HG03469 (cell line): ENCODE measurements around the gene PRLH.

Experiments used
- ATAC-seq: cut with Tn5 transposase; IDR thresholded peaks from one replicate; pipeline ENCODE4 v1.9.1; 2021; ENCODE audit warnings: mild to moderate bottlenecking, moderate library complexity, moderate number of reproducible peaks; ENCODE audit not compliant: unreplicated experiment

PRLH gene

GRCh38 chr2:237563816-237564215 lies 2.6 kb upstream of the PRLH start:
- ATAC-seq = no peak

GRCh38 chr2:237564526-237565131 lies 1.7 kb upstream of the PRLH start:
- ATAC-seq = no peak

GRCh38 chr2:237565974-237566373 lies 400 bp upstream of the PRLH start:
- no peak for ATAC-seq

DNA sequence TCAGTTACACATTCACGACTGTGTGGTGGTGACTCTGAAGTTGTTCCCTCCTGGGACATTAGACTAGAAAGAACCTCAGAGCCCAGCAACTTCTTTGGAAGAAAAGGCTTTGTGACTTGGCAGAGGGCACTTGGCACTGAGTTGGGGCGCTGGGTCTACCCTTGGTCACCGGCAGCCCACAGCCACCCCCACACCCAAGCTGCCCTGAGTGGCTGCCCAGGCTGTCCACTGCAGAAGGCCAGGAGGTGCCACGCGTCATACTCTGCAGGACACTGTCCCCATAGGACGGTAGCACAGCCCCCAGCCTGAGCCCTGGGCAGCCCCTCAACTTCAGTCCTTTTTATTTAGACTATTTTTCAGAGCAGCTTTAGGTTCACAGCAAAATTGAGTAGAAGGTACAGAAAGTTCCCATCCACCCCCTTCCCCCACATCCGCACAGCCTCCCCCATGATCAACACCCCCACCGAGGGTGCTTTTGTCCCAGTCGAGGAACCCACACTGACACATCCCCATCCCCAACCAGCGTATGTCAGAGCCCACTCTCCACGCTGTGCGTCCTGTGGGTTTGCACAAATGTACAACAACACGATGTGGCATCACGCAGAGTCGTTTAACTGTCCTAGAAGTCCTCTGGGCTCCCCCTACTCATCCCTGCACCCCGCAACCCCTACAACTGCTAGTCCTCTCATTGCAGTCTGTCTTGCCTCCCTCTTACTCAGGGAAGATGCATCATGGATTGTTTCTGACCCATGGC lies 1.1 kb downstream of the PRLH start:
- ATAC-seq = no peak

GRCh38 chr2:237568121-237568660 lies 1.8 kb downstream of the PRLH start:
- ATAC-seq = no peak

DNA sequence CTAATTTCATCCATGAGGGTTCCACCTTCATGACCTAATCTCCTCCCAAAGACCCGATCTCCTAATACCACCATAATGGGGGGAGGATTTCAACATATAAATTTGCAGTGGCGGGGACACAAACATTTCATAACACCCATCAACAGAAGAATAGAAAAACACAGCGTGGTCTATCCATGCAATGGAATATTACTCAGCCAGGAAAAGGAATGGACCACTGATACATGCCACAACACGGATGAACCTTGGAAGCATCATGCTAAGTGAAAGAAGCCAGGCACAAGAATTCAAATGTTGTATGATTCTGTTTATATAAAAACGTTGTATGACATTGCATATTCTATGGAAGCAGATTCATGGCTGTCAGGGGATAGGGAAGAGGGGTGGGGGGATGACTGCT lies 2.7 kb downstream of the PRLH start:
- ATAC-seq = no peak

DNA sequence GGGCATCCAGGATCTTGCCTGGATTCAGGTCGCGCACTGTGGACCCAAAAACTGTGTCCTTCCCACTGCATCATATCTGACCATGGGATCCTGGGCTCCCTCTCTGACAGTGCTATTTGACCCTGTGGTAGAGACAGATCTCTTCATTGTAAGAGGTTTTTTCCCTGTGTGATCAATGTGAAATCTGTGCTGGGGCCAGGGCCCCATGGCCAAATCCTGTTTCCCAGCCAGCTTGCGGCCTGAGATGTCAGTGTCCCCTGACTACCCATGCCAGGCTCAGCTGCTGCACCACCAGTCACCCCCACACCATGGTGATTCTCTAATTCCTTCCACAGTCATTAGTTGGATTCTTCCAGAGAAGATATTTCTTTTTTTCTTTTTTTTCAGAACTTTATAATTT lies 3.5 kb downstream of the PRLH start:
- ATAC-seq = no peak

GRCh38 chr2:237570776-237571335 lies 4.5 kb downstream of the PRLH start:
- no peak for ATAC-seq

DNA sequence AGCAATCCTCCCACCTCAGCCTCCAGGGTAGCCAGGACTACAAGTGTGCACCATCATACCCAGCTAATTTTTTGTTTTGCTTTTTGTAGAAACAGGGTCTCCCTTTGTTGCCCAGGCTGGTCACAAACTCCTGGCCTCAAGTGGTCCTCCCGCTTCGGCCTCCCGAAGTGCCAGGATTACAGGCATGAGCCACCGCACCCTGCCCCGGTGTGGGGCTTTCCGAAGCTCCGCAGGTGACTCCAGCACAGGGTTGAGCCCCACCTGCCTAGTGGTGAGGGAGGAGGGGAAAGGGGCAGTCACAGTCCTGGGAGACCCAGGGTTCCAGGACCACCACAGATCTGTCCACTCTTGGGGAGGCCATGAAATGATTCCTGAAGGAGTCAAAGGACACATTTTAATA lies 5.2 kb downstream of the PRLH start:
- no peak for ATAC-seq

- ATAC-seq = no peak
These were observed 5.8 kb downstream of the PRLH start for GRCh38 chr2:237572021-237572741.

DNA sequence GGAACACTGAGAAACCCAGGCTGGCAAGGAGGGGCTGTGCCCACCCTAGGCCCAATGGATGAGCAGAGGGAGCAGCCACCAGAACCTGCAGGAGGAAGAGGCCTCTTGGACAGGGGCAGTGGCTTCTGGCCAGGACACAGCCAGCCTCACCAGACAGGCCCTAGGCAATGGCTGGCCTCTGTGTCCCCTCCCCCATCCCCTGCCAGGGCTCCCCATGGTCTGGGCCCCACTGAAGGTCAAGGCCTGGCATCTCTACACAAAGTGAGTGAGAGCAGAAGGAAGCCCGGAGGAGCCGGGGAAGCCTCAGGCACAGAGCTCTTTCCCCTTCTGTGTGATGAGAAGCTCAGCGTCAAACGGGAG lies 6.3 kb downstream of the PRLH start:
- ATAC-seq = no peak

DNA sequence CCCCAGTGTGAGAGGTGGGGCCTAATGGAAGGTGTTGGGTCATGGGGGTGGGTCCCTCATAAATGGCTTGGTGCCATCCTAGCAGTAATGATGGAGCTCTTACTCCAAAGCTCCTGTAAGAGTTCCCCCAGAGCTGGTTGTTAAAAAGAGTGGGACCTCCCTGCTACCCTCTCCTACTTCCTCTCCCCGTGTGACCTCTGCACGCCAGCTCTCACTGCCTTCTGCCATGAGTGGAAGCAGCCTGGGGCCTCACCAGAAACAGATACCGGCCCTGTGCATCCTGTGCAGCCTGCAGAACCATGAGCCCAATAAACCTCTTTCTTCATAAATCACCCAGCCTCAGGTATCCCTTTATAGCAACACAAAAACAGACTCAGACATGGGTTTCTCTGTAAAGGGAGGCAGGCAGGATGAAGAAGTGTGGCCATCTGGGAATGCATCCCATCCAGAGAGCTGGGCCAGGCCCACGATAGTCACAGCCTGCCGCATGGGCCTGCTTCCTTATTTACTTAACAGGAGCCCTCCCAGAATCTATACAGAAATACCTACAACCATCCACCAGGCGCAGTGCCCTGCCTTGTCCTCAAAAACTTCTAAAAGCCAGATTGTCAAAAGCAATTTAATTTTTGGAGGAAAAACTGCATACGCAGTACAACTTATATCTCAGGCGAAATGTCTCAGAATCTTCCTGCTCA lies 7.5 kb downstream of the PRLH start:
- ATAC-seq = no peak

DNA sequence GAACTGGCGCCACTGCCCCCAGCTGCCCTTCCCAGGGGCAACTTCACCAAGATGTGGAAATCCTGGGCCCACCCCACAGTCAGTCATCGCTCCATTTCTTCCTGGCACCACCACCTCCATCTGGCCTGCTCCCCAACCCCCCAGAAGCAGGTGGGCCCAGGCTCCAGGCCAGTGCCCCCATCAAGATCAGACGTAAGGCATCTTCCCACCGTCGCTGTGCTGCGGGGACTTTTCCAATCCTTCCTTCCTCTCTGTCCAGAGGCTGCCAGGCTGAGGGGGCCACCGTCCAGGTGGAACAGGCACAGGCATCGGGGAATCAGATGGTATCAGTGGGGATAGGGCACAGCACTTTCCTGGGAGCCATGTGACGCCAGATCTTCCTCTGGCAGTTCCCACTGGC lies 8.1 kb downstream of the PRLH start:
- ATAC-seq = no peak

DNA sequence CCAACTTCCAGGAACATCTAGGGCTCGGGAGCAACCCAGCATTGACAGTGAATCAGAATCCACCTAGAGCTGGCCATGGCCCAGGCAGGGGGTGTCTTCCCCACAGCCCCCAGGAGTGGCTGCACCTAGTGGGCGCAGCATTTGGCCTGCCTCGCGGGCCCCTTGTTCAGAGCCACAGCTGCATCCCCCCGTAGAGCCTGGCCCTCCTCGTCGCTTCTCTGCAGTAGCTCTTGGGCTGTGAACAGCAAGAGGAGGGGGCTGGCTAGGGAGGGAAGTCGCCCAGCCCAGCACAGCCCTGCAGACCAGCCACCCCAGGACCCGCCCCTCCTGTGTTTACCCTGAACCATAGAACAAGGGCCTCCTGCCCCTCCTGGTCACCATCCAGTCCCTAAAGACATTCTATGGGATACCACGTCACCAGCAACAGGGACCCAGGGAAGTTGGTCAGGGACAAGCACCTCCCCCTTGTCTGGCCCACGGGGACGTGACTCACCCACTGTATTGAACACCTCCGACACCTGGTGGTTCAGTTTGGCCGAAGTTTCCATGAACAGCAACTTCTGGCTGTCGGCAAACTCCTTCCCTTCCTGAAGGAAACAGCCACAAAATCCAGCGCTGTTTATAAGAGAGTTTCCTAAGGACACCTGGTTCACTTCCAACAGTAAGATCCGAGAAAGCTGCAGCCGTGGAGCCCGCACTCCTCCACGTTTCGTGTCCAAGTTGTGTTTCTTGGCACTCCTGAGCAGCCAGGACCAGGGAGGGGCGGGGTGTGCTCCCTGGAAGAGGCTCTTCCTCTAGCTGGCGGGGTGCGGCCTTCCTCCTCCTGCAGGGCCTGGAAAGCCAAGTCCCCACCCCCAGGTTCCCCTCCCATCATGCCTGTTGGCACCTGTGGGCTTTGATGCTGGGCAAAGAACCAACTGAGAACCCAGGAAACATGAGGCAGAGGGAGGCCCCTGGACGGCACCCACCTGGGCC lies 8.8 kb downstream of the PRLH start:
- ATAC-seq = no peak

- no peak for ATAC-seq
These were observed 9.8 kb downstream of the PRLH start for GRCh38 chr2:237575869-237576862.

GRCh38 chr2:237576974-237577373 lies 10.6 kb downstream of the PRLH start:
- ATAC-seq = no peak

- no peak for ATAC-seq
These were observed 11.1 kb downstream of the PRLH start for GRCh38 chr2:237577458-237577857.
